Astrocyte (in vitro differentiated cells and primary cell): ENCODE measurements around the gene KIAA1217.

Experiments used
- CTCF ChIP-seq: IDR thresholded peaks from 2 replicates; pipeline ENCODE4 v1.5.1; 2011; ENCODE audit warnings: low read depth, mild to moderate bottlenecking, inconsistent platforms, low read length, moderate library complexity; ENCODE audit not compliant: insufficient read depth
- EZH2 ChIP-seq: IDR thresholded peaks from 2 replicates; pipeline ENCODE4 v1.6.1; 2012; ENCODE audit warnings: mild to moderate bottlenecking, low read length, inconsistent platforms; ENCODE audit not compliant: insufficient read depth

- TF ChIP-seq CTCF (no peak), EZH2 (no peak)
These were observed 245.0 kb downstream of the KIAA1217 start for GRCh38 chr10:24453973-24454372.
